DMS153 (cell line): ENCODE results near the gene WAS.
"Not testable (repeated sequence)": the region's sequence is repeated elsewhere in the genome, so short reads cannot be mapped to it uniquely, and the experiment has no call there.

Experiments used
- DNase-seq: peaks from one replicate; lab custom pipeline; 2025; lab: John Stamatoyannopoulos, UW

The WAS gene

DNA sequence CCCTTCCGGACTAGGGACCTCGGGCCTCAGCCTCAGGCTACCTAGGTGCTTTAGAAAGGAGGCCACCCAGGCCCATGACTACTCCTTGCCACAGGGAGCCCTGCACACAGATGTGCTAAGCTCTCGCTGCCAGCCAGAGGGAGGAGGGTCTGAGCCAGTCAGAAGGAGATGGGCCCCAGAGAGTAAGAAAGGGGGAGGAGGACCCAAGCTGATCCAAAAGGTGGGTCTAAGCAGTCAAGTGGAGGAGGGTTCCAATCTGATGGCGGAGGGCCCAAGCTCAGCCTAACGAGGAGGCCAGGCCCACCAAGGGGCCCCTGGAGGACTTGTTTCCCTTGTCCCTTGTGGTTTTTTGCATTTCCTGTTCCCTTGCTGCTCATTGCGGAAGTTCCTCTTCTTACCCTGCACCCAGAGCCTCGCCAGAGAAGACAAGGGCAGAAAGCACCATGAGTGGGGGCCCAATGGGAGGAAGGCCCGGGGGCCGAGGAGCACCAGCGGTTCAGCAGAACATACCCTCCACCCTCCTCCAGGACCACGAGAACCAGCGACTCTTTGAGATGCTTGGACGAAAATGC lies at the start of gene WAS:
Gene WAS (plus strand): TSS at position 389 of the 572 bp plus-strand sequence. CDS start 55 bp downstream, at position 444.
- no peak for DNase-seq

GRCh38 chrX:48636301-48636700 lies 47.3 kb upstream of the WAS start:
- DNase-seq, result no peak

- no peak for DNase-seq
Observed at GRCh38 chrX:48636776-48637175, 46.8 kb upstream of the WAS start.

GRCh38 chrX:48645669-48646068 lies 37.9 kb upstream of the WAS start:
- DNase-seq, result no peak

DNA sequence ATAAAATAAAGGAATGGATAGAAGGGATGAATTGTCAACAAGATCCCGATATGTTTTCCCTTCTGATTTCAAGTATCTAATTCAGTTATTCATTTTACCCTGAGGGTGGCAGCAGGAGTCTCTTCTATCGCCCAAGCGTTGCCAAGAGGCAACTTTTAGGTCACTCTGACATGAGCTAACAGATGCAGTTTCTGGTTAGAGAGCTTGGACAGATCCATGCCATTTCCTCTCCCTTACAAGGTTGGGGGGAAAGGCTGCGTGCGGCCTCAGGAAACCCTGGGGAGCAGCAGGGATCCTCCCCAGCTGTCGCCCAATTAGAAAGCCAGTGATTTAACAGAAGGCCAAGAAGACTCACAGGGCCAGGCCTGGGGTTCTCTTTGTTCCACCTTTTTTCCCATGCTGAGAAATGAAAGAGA lies 35.3 kb upstream of the WAS start:
- no peak for DNase-seq

- no peak for DNase-seq
Observed at GRCh38 chrX:48649102-48649501, 34.5 kb upstream of the WAS start.

DNA sequence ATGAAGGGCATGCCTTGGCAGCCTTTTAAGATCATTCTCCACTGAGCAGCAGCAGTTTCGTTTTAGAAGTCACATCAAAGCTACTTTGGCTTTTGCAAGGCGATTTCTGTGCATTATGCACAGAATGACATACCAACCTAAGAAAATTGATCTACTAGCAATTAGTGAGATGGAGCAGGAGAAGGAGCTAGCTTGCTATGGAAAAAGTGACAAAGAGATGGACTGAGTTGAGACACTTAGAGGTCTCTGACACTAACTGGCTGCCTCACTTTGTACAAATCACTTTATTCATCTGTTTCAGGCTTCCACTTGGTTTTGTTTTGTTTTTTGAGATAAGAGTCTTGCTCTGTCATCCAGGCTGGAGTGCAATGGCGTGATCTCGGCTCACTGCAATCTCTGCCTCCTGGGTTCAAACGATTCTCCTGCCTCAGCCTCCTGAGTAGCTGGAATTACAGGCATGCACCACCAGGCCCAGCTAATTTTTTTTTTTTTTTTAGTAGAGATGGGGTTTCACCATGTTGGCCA lies 31.5 kb upstream of the WAS start:
- DNase-seq, result not testable (repeated sequence)

DNA sequence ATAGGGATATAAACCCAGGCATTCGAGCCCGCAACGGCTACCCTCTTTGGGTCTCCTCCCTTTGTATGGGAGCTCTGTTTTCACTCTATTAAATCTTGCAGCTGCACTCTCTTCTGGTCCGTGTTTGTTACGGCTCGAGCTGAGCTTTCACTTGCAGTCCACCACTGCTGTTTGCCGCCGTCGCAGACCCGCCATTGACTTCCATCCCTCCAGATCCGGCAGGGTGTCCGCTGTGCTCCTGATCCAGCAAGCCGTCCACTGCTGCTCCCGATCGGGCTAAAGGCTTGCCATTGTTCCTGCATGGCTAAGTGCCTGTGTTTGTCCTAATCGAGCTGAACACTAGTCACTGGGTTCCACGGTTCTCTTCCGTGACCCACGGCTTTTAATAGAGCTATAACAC lies 28.9 kb upstream of the WAS start:
- DNase-seq, result not testable (repeated sequence)

GRCh38 chrX:48659686-48660085 lies 23.9 kb upstream of the WAS start:
- not testable (repeated sequence) for DNase-seq

GRCh38 chrX:48663241-48663640 lies 20.4 kb upstream of the WAS start:
- no peak for DNase-seq

GRCh38 chrX:48664156-48664555 lies 19.4 kb upstream of the WAS start:
- no peak for DNase-seq

GRCh38 chrX:48665991-48666390 lies 17.6 kb upstream of the WAS start:
- no peak for DNase-seq

- no peak for DNase-seq
Observed at GRCh38 chrX:48666649-48667048, 16.9 kb upstream of the WAS start.

- DNase-seq, result no peak
Observed at GRCh38 chrX:48667509-48667908, 16.1 kb upstream of the WAS start.

DNA sequence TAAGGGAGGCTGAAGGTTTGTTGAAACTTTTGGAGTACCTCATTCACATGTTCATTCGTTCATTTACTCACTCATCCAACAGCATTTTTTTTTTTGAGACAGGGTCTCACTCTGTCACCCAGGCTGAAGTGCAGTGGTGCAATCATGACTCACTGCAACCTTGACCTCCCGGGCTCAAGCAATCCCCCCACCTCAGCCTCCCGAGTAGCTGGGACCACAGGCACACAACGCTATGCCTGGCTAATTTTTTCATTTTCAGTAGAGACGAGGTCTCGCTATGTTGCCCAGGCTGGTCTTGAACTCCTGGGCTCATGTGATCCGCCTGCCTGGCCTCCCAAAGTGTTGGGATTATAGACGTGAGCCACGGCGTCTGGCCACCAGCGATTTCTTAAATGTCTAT lies 15.4 kb upstream of the WAS start:
- DNase-seq, result not testable (repeated sequence)

DNA sequence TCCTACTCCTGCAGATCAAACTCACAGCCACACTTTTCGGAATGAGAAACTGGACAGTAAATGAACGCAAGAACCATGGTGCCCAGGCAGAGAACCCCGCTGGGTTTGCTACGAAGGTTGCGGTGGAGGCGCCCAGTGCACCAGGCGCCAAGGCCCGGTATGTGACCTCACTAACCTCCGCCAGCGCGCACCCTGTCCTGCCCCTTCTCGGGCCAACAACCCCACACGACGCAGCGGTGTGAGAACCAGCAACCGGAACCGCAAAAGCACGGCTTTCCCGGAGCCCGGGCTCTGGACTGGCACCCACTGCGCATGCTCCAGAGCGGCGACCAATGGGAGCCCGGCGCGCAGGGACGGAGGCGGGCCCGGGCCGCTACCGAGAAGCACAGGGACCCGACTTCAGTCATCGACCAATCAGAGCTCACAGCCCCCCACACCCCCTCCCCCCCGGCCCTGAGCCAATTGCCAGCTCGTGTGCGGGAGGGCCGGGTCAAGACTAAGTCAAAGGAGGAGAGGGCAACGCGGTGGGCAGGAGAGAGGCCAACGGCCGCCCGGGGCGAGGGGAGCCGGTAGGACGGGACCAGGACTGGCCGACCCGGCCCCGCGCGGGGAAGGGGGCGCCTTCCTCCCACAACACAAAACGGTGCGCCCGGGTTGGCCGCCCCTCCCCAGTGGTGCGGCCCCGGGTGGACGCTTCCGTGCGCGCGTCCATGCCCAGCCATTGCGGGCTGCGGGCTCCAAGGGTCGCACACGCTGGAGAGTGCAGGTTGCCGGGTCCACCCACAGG lies 7.3 kb upstream of the WAS start:
- peak; percentile 75 for DNase-seq

DNA sequence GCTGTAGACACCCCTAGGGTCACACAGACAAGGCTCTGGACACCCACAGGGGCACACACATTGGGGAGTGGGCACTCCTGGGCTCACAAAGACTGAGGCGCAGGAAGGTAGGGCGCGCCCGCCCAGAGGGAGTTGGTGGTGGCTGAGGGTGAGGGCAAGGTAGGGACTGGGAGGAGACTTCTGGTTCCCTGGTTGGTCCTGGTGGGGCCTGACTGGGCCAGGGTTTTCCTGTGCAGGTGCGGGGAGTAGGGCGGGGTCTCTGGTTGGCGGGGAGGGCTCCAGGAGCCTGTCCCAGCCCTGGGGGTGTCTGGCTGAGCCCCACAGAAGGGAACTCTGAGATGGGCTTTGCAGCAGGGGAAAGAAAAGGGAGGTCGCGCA lies 6.7 kb upstream of the WAS start:
- DNase-seq, result no peak

GRCh38 chrX:48677516-48677915 lies 6.1 kb upstream of the WAS start:
- DNase-seq, result no peak

DNA sequence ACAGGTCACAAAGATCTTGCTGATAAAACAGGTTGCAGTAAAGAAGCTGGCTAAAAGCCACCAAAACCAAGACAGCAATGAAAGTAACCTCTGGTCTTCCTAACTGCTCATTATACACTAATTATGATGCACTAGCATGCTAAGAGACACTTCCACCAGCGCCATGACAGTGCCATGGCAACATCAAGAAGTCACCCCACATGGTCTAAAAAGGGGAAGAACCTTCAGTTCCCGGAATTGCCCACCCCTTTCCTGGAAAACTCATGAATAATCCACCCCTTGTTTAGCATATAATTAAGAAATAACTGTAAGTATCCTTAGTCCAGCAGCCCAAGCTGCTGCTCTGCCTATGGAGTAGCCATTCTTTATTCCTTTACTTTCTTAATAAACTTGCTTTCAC lies 3.1 kb upstream of the WAS start:
- DNase-seq, result not testable (repeated sequence)

DNA sequence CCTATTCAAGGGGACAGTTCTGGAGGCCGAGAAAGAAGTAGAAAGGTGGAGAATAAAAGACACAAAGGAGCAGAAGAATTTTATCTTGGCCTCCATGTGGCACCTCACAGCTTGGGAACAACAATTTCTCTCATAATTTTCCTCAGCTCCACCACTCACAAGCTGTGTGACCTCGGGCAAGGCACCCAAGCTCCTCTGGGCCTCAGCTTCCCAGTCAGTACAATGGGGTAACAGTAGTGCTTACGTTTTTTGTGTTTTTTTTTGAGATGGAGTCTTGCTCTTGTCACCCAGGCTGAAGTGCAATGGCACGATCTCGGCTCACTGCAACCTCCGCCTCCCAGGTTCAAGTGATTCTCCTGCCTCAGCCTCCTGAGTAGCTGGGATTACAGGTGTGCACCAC lies 2.7 kb upstream of the WAS start:
- DNase-seq, result not testable (repeated sequence)

GRCh38 chrX:48681539-48682183 lies 1.9 kb upstream of the WAS start:
- no peak for DNase-seq

DNA sequence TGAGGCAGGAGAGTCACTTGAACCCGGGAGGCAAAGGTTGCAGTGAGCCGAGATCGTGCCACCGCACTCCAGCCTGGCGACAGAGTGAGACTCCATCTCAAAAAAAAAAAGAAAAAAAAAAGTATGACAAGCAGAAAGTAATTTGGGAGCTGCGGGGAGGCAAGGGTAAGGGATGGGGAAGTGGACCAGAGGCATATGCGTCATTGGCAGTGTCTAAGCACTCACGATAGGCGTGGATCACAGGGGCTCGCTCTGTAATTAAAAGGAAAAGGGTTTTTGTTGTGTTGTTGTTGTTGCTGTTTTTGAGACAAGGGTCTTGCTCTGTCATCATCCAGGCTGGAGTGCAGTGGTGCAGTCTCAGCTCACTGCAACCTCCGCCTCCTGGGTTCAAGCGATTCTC lies 804 bp upstream of the WAS start:
- not testable (repeated sequence) for DNase-seq

- DNase-seq, result no peak
Observed at GRCh38 chrX:48684134-48684533, 535 bp downstream of the WAS start.
